ENCODE results near the gene IL1RAPL1.

DNA sequence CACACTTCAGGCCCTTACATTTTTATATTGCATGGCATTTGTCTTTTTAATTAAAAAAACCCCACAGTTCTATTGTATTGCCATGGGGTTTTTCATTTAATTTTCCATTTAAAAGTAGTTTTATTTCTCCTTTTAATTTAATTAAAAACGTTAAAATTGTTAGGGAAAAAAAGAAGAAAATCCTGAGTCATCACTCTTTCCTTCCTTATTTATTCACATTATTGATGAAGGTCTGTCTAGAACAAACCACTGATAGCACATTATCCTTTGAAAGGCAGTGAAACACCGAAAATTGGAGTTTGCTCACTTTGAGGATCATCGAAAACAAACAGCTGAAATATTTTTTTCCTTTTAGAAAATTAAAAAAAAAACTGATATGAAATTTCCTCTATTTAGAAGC lies 868.5 kb downstream of the IL1RAPL1 start:
- no peak for TF ChIP-seq TAF1 (IDR thresholded peaks at IDR 0.05; ENCODE audit: borderline replicate concordance, insufficient read depth, low read length)
- no peak for TF ChIP-seq SIN3A (IDR thresholded peaks at IDR 0.05; ENCODE audit: borderline replicate concordance, insufficient read depth, low read length)

All from PFSK-1 (cell line).